Esophagus muscularis mucosa (tissue), 4 donors: Measurements from ENCODE around the gene NOMO2. TPM values are rescaled to one million over a fixed set of nuclear protein-coding genes. Genes with fewer than 3 reads are reported as not detected.
"Not testable (repeated sequence)": the region's sequence is repeated elsewhere in the genome, so short reads cannot be mapped to it uniquely, and the experiment has no call there.

Source experiments
- DNase-seq: peaks from one replicate; pipeline ENCODE4 v3.0.0-alpha.2; 2017; ENCODE audit errors: extremely low spot score
- H3K27ac ChIP-seq, 4 donors: fragments of 200-600 bp; sonication (generic); replicated peaks in 1 of 4; 1 replicate in 3 of 4; 2 replicates in 1 of 4; pipeline ENCODE4 v1.5.1; 2016 to 2019; ENCODE audit warnings: mild to moderate bottlenecking in 1 of 4
- H3K27me3 ChIP-seq, 4 donors: fragments of 200-600 bp; sonication (generic); one replicate each; pipeline versions ENCODE4 v1.5.1 to v1.6.0; 2016 to 2019
- H3K36me3 ChIP-seq, 4 donors: fragments of 200-600 bp; sonication (generic); one replicate each; pipeline ENCODE4 v1.5.1; 2016 to 2019
- H3K4me1 ChIP-seq, 4 donors: fragments of 200-600 bp; sonication (generic); one replicate each; pipeline ENCODE4 v1.5.1; 2016 to 2019
- H3K4me3 ChIP-seq, 4 donors: fragments of 200-600 bp; sonication (generic); 1 replicate in 2 of 4; 2 replicates in 2 of 4; pipeline ENCODE4 v1.5.1; 2016 to 2019; ENCODE audit warnings: mild to moderate bottlenecking in 4 of 4, moderate library complexity in 1 of 4
- H3K9me3 ChIP-seq, 4 donors: fragments of 200-600 bp; sonication (generic); 1 replicate in 3 of 4; 2 replicates in 1 of 4; pipeline ENCODE4 v1.5.1; 2016 to 2019
- CTCF ChIP-seq, 3 experiments: fragments of 200-600 bp in 2 of 3; fragments of 450-650 bp in 1 of 3; sonication (generic) in 2 of 3; IDR thresholded peaks; one replicate each; pipeline ENCODE4 v1.5.1; 2017 to 2019; ENCODE audit warnings: antibody characterized with exemption in 3 of 3, mild to moderate bottlenecking in 2 of 3, moderate library complexity in 1 of 3
- WGBS: methylation state at CpG from one replicate; pipeline ENCODE4 v1.1.5; 2018; 5-methylcytosine and 5-hydroxymethylcytosine counted together
- intact Hi-C: fragments of 100-400 bp; cut with DNase I; formaldehyde crosslinking; loops from one replicate; pipeline ENCODE4 v1.15.1; 2023
- total RNA-seq, 4 donors: library from RNA; depleted of rRNA; stranded (reverse); fragments of >200 nt; gene quantifications; one replicate each; pipeline versions ENCODE4 v1.1.0 to v1.2.1, GENCODE V29; 2016

NOMO2 gene
- total RNA-seq, 4 donors from 2014 or later: 50.4 to 91.6 (median 65.1) TPM

DNA sequence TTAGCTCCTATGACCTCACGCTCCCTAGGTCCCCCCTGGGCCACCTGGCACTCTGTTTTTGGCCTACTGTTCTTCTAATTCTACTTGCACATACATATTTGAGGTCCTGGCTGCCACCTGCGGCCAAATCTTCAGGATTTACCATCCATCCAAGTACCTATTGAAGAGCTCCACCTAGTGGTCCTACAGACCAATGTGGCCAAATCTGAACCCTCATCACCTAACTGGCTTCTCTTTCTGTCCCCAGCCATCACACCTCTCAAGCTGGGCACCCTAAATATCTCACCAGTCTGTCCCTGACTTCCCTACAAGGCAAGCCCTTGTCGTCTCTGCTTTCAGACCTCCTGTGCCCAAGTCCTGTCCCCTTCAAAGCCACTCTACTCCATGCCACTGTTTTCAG lies 24.9 kb downstream of the NOMO2 start:
- H3K9me3 ChIP-seq, H3K27ac ChIP-seq, intact Hi-C loops, DNase-seq, H3K27me3 ChIP-seq, H3K4me3 ChIP-seq, H3K4me1 ChIP-seq: not testable (repeated sequence)
- WGBS: 61% methylated on average over 3 of the region's 3 CpGs
- peaks cover 0 to 24% (median 5%) of the 10 kb centered on the region in 4 donors for H3K36me3 ChIP-seq
- peak in 2 of 3 experiments; percentile 11 to 26 for TF ChIP-seq CTCF (IDR thresholded peaks at IDR 0.05)

GRCh38 chr16:18535519-18536168 lies 26.3 kb downstream of the NOMO2 start:
- H3K4me1 ChIP-seq, H3K27ac ChIP-seq, H3K4me3 ChIP-seq, intact Hi-C loops, DNase-seq, H3K27me3 ChIP-seq, H3K9me3 ChIP-seq: not testable (repeated sequence)
- H3K36me3 ChIP-seq: peaks cover 0 to 29% (median 7%) of the 10 kb centered on the region in 4 donors
- WGBS: 85% methylated on average over 12 of the region's 15 CpGs

- DNase-seq, H3K4me3 ChIP-seq, H3K4me1 ChIP-seq, H3K9me3 ChIP-seq, H3K27me3 ChIP-seq, intact Hi-C loops, H3K27ac ChIP-seq: not testable (repeated sequence)
- WGBS: no CpG with 5 or more reads among the region's 4 CpGs
- H3K36me3 ChIP-seq: peaks cover 0 to 27% (median 7%) of the 10 kb centered on the region in 4 donors
Observed at GRCh38 chr16:18534308-18534707, 27.6 kb downstream of the NOMO2 start.

DNA sequence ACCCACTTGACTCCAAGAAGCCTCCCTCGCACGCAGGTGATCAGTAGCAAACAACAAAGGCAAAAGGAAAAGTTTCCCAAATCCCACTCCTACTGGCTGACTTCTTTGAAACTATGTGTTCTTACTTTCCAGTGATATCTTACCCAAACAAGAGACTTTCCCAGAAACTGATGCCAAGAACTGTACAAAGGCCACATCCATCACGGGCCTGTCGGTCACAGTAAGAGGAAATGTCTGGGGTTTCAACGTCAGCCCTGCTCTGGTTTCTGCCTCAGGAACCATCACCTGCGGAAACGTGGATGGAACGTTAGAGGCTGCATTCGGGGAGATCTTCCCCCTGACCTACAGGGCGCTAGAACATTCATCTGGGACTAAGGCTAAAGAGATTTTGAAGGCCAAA lies 30.6 kb downstream of the NOMO2 start:
- H3K9me3 ChIP-seq, H3K27me3 ChIP-seq, H3K27ac ChIP-seq, intact Hi-C loops, H3K4me1 ChIP-seq, H3K4me3 ChIP-seq, DNase-seq: not testable (repeated sequence)
- peaks cover 4 to 41% (median 10%) of the 10 kb centered on the region in 4 donors for H3K36me3 ChIP-seq
- WGBS: 100% methylated on average over 1 of the region's 10 CpGs

- H3K36me3 ChIP-seq: peaks cover 4 to 31% (median 8%) of the 10 kb centered on the region in 4 donors
- H3K4me3 ChIP-seq, H3K9me3 ChIP-seq, H3K4me1 ChIP-seq, H3K27ac ChIP-seq, H3K27me3 ChIP-seq, DNase-seq, intact Hi-C loops: not testable (repeated sequence)
- WGBS: 92% methylated on average over 2 of the region's 3 CpGs
Observed at GRCh38 chr16:18530329-18530728, 31.6 kb downstream of the NOMO2 start.

- peaks cover 4 to 25% (median 8%) of the 10 kb centered on the region in 4 donors for H3K36me3 ChIP-seq
- H3K4me1 ChIP-seq, H3K27me3 ChIP-seq, intact Hi-C loops, H3K4me3 ChIP-seq, H3K27ac ChIP-seq, DNase-seq, H3K9me3 ChIP-seq: not testable (repeated sequence)
- WGBS: 94% methylated on average over 2 of the region's 4 CpGs
Observed at GRCh38 chr16:18526547-18526946, 35.4 kb downstream of the NOMO2 start.

DNA sequence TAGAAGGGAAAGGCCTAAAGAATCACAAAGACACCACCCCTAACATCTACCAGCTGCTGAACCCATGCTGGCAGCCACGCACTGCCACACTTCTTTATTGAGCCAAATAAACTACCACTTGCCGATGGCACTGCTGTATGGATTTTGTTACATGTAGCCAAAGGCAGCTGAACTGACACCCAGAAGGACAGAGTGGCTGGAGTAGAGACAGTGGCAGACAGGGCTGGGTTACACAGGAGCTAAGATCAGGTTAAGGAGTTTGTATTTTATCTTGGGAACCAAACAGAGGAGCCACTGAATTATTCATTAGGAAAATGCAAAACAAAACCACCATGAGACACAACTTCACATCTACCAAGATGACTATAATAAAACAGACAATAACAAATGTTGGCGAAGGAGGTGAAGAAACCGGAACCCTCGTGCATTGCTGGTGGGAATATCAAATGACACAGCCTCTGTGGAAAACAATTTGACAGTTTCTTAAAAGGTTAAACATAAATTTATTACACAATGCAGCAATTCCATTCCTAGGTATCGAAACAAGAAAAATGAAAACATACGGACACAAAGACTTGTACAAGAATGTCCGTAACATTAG lies 35.9 kb downstream of the NOMO2 start:
- H3K4me1 ChIP-seq, H3K4me3 ChIP-seq, H3K27ac ChIP-seq, H3K9me3 ChIP-seq, H3K27me3 ChIP-seq, intact Hi-C loops, DNase-seq: not testable (repeated sequence)
- peaks cover 4 to 21% (median 7%) of the 10 kb centered on the region in 4 donors for H3K36me3 ChIP-seq
- 98% methylated on average over 7 of the region's 8 CpGs for WGBS

DNA sequence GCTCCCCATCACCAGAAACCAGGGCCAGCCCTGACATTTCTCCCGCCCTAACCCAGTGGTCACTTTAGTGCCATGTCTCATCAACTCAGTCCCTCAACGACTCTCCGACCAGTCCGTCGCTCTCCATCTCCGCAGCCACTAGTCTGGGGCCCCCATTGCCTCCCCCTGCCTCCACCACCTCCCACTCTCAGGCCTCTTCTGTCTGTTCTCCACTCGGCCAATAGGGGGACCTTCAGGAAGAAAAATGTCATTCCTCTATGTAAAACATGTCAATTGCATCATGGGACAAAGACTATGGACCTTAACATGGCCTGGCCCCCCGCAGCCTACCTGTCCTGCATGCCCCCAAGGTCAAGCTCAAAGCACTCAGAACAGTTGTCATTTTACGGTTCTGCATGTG lies 39.3 kb downstream of the NOMO2 start:
- H3K27me3 ChIP-seq, H3K4me3 ChIP-seq, DNase-seq, H3K36me3 ChIP-seq, intact Hi-C loops, H3K9me3 ChIP-seq, H3K4me1 ChIP-seq, H3K27ac ChIP-seq: not testable (repeated sequence)
- no CpG with 5 or more reads among the region's 9 CpGs for WGBS

DNA sequence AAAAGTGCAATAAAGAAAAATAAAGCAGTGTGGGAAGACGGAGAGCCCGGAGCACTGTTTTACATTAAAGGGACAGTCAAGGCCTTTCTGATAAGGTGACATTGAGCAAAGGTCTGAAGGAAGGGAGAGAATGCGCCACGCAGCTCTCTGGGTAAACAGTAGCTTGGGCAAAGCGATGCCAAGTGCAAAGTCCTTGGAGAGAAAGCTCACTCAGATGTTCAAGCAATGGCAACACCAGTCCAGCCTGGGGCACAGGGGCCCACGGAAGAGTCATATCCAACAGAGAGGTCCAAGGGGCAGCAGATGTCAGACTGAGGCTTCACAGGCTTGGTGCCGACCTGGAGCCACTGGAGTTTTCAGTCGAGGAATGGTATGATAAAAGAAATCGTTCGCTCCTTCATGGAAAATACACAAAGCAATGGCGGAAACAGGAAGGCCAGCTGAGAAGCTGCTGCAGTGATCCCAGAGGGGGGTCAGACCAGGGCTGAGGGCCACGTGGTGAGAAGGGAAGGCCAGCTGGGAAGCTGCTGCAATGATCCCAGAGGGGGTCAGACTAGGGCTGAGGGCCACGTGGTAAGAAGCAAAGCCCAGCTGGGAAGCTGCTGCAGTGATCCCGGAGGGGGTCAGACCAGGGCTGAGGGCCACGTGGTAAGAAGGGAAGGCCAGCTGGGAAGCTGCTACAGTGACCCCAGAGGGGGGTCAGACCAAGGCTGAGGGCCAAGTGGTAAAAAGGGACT lies 40.3 kb downstream of the NOMO2 start:
- H3K27me3 ChIP-seq, H3K36me3 ChIP-seq, DNase-seq, H3K4me3 ChIP-seq, H3K4me1 ChIP-seq, intact Hi-C loops, H3K9me3 ChIP-seq, H3K27ac ChIP-seq: not testable (repeated sequence)
- no CpG with 5 or more reads among the region's 15 CpGs for WGBS

DNA sequence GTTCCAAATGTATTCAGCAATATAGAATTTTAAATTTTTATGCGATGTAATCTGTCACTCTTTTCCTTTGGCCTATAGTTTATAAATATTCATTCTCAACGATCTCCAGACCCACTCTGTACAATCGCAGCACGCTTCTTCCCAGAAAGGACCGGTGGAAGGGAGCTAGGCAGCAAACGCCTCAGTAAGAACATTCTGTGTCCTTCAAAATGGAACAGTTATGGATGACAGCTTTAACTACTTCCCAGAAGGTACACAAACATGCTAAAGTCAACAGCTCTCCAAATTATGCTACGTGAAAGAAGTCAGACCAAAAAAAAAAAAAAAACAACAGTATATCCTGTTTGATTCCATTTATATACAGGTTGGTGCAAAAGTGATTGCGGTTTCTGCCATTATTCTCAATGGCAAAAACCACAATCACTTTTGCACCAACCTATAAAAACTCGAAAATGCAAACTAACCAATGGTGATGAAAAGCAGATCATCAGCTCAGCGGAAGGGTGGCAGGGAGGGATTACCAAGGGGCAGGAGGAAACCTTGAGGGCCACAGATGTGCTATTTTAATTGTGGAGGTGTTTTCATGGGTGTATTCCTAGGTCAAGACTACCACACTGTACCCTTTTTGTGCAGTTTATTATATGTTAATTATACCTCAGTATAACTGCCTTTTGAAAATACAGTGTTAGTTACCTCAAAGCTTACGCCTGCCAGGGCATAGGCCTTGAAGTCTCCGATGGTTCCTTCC lies 43.2 kb downstream of the NOMO2 start:
- DNase-seq, H3K27me3 ChIP-seq, H3K4me1 ChIP-seq, H3K27ac ChIP-seq, intact Hi-C loops, H3K36me3 ChIP-seq, H3K9me3 ChIP-seq, H3K4me3 ChIP-seq: not testable (repeated sequence)
- no CpG with 5 or more reads among the region's 12 CpGs for WGBS

DNA sequence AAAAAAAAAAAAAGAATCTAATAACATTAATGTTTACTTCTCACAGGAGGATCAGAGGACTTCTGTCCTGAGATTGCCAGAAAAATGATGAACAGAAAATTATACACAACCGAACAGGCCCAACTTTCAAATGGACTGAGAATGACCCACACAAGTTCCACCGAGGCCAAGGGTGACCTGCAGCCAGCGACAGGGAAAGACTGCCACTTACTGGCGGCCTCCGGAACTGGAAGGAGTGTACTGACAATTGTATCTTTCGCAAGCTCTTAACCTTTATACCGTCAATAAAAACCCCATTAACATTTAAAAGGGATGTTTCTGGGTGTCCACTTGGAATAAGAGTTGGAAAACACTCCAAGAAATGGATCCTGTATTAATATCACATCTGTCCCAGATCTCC lies 63.5 kb downstream of the NOMO2 start:
- H3K27me3 ChIP-seq, DNase-seq, H3K36me3 ChIP-seq, H3K27ac ChIP-seq, H3K9me3 ChIP-seq, H3K4me3 ChIP-seq, H3K4me1 ChIP-seq, intact Hi-C loops: not testable (repeated sequence)
- no CpG with 5 or more reads among the region's 7 CpGs for WGBS
